RWPE1 (cell line): Measurements from ENCODE around the gene LFNG.

ENCODE experiments used
- CTCF ChIA-PET: fragments of 350-600 bp; sonication (Branson Sonifier 250); formaldehyde crosslinking; extraction: SDS; loops from one replicate; lab custom pipeline; 2021; lab: Yijun Ruan, JAX
- POLR2A ChIA-PET: fragments of 400-600 bp; formaldehyde crosslinking; extraction: SDS; loops from one replicate; lab custom pipeline; 2020; ENCODE audit warnings: antibody characterized with exemption; ENCODE audit not compliant: low non-redundant PET; lab: Yijun Ruan, JAX
- DNase-seq: peaks from one replicate; pipeline ENCODE4 v3.0.0; 2012; ENCODE audit warnings: low spot score
- H3K27ac ChIP-seq: fragments of 450-650 bp; 2 replicates; pipeline ENCODE4 v1.5.1; 2017
- TF ChIP-seq, protein P1 (sequence below): fragments of 450-650 bp; conservative IDR thresholded peaks from 2 replicates; pipeline ENCODE4 v1.5.1; 2017; ENCODE audit warnings: low read depth, mild to moderate bottlenecking

LFNG gene

DNA sequence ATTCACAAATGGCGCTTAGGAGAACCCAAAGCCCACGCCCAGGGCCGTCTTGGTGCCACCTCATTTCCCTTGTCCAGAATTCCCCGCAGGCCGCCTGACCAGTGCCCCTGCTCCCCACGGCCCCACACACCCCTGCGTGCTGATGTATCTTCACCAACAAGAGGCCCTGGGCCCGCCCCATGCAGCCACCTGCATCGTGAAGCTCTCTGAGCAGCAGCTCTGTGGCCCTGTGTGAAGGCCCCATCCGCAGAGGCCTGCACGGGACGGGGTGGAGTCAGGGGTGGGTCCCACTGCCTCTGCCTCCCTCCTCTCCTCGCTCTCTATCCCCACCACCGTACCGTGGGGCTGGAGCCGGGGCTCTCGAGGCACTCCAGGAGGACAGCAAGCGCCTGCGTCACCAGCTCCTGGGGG is 21.1 kb downstream of the LFNG start:
- POLR2A ChIA-PET, result no interaction called here

GRCh38 chr7:2541291-2542010 is 21.9 kb downstream of the LFNG start:
- CTCF ChIA-PET, result no interaction called here
- TF ChIP-seq, protein P1, sequence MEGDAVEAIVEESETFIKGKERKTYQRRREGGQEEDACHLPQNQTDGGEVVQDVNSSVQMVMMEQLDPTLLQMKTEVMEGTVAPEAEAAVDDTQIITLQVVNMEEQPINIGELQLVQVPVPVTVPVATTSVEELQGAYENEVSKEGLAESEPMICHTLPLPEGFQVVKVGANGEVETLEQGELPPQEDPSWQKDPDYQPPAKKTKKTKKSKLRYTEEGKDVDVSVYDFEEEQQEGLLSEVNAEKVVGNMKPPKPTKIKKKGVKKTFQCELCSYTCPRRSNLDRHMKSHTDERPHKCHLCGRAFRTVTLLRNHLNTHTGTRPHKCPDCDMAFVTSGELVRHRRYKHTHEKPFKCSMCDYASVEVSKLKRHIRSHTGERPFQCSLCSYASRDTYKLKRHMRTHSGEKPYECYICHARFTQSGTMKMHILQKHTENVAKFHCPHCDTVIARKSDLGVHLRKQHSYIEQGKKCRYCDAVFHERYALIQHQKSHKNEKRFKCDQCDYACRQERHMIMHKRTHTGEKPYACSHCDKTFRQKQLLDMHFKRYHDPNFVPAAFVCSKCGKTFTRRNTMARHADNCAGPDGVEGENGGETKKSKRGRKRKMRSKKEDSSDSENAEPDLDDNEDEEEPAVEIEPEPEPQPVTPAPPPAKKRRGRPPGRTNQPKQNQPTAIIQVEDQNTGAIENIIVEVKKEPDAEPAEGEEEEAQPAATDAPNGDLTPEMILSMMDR, result no peak

More for the DNA sequence above, 21.1 kb downstream of the LFNG start:
- DNase-seq, result no peak
- CTCF ChIA-PET, result interaction anchor here (0.5 kb wide), 1 partner anchor 623 kb away, joined by 3 read pairs; no protein-coding TSS in a partner anchor
- TF ChIP-seq, protein P1, result no peak
- peak overlapping the region; percentile 56; the same call in 1 of the 2 replicates for H3K27ac ChIP-seq

GRCh38 chr7:2542011-2542915 is 22.7 kb downstream of the LFNG start:
- no peak for DNase-seq
- CTCF ChIA-PET, result no interaction called here
- POLR2A ChIA-PET, result no interaction called here
- H3K27ac ChIP-seq, result peak overlapping the region; percentile 56
- TF ChIP-seq, protein P1, result no peak

More at GRCh38 chr7:2541291-2542010, 21.9 kb downstream of the LFNG start:
- peak overlapping the region; percentile 56 for H3K27ac ChIP-seq
- POLR2A ChIA-PET, result no interaction called here
- no peak for DNase-seq

DNA sequence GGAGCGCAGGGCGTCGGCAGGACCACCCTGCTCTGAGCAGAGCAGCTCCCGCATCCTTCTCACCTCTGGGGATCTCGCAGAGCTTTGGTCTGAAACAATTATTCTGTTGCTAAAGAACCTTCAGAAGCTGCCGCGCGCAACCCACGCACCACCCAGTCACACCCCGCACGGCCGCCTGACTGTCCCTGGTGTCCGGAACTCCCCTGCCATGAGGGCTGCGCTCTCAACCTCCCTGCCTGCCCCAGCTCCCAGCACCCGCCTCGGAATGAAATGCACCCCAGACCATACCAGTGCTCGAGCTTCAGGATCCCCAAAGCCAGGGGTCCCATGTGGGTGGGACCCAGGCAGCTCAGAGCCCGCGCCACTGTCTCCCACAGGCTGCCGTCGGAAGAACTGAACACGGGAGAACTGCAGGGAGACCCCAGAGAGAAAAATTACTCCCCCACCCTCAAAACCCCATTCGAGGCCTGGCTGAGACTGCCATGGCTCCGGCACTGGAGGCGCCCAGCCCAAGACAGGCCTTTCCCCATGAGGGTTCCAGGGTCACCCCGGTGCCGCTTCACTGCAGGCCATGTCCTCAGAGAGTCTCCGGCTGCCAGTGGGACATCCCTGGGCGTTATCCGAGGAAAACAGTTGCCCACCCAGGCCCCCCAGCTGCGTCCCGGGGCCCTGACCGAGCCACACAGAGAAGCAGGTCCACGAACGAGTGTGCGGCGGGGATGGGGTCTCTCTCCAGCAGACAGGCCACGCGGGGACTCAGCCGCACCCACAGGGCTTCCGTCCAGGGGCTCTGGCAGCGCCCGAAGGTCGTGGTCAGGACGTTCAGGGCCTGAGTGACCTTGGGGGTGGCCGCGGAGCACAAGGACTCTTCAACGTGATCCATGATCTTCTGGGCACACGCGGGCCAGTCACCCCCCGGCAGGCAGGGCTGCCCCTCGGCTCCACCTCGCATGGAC is 23.6 kb downstream of the LFNG start:
- DNase-seq, result no peak
- CTCF ChIA-PET, result interaction anchor here (0.6 kb wide), 1 partner anchor 919 kb away, joined by 3 read pairs; no protein-coding TSS in a partner anchor
- POLR2A ChIA-PET, result no interaction called here
- H3K27ac ChIP-seq, result peak overlapping the region; percentile 14
- TF ChIP-seq, protein P1, result no peak

GRCh38 chr7:2544541-2545188 is 25.1 kb downstream of the LFNG start:
- ChIA-PET CTCF (interaction anchor here (0.7 kb wide), 1 partner anchor 1553 kb away, joined by 3 read pairs; no protein-coding TSS in a partner anchor), POLR2A (no interaction called here)
- no peak for DNase-seq
- H3K27ac ChIP-seq, result peak overlapping the region; percentile 15; the same call in 1 of the 2 replicates
- TF ChIP-seq, protein P1, result no peak
